Kidney (tissue), 14 donors: ENCODE data around the gene INTS1. TPM values are rescaled to one million over a fixed set of nuclear protein-coding genes. Genes with fewer than 3 reads are reported as not detected.

ENCODE experiments used
- DNase-seq, 5 donors: peaks; one replicate each; pipeline ENCODE4 v3.0.0-alpha.2; 2013 to 2020
- FAIRE-seq: peaks from 2 replicates; lab custom pipeline; 2012; peaks lifted over from hg19 to GRCh38; lab: Jason Lieb, UNC
- H3K27ac ChIP-seq, 2 donors: one replicate each; pipeline ENCODE4 v1.7.0; 2013; ENCODE audit warnings: low read depth in 2 of 2, low read length in 2 of 2, inconsistent platforms in 1 of 2
- H3K27me3 ChIP-seq: one replicate; pipeline ENCODE4 v1.7.1; 2013; ENCODE audit warnings: low read length, inconsistent platforms; ENCODE audit not compliant: control insufficient read depth, insufficient read depth
- H3K36me3 ChIP-seq, 3 donors: one replicate each; pipeline versions ENCODE4 v1.7.0 to v1.7.1; 2013; ENCODE audit warnings: low read length in 3 of 3, control low read depth in 1 of 3, inconsistent platforms in 1 of 3; ENCODE audit not compliant: insufficient read depth in 3 of 3, control insufficient read depth in 2 of 3
- H3K4me1 ChIP-seq, 3 donors: one replicate each; pipeline versions ENCODE4 v1.7.0 to v1.7.1; 2013; ENCODE audit warnings: low read length in 3 of 3, inconsistent platforms in 1 of 3, low read depth in 1 of 3; ENCODE audit not compliant: control insufficient read depth in 2 of 3, insufficient read depth in 2 of 3
- H3K4me3 ChIP-seq, 3 donors: one replicate each; pipeline versions ENCODE4 v1.7.0 to v1.8.1; 2013; ENCODE audit warnings: low read length in 3 of 3, control low read depth in 1 of 3, inconsistent platforms in 1 of 3
- H3K9ac ChIP-seq, 3 donors: one replicate each; pipeline versions ENCODE4 v1.7.0 to v1.7.1; 2013; ENCODE audit warnings: low read length in 3 of 3, control low read depth in 1 of 3, inconsistent platforms in 1 of 3
- H3K9me3 ChIP-seq, 3 donors: one replicate each; pipeline versions ENCODE4 v1.7.0 to v1.7.1; 2013; ENCODE audit warnings: low read length in 3 of 3, control low read depth in 1 of 3, inconsistent platforms in 1 of 3; ENCODE audit not compliant: control insufficient read depth in 2 of 3, insufficient read depth in 1 of 3
- CTCF ChIP-seq: IDR thresholded peaks from 3 replicates; pipeline ENCODE4 v1.5.1; 2012; ENCODE audit warnings: mild to moderate bottlenecking, moderate library complexity, borderline replicate concordance; ENCODE audit not compliant: insufficient read depth; ENCODE audit errors: extremely low read depth
- intact Hi-C: fragments of 100-400 bp; cut with DNase I; formaldehyde crosslinking; loops from one replicate; pipeline ENCODE4 v1.11.1; 2022
- polyA plus RNA-seq: library from polyadenylated mRNA; stranded (reverse); fragments of 350-450 nt; fragmentation: Illumina TruSeq; extraction: RNeasy Lipid Tissue Mini Kit (QIAGEN cat#74804); gene quantifications from one replicate; pipeline ENCODE4 v1.2.3, GENCODE V29; 2014; ENCODE audit warnings: low read depth, low replicate concordance; ENCODE audit not compliant: insufficient read depth
- total RNA-seq: library from RNA; stranded (reverse); fragmentation: NEBNext Ultra II Directional; extraction: Animal tissue kit (Norgen Biotek cat#: 25700); gene quantifications from one replicate; pipeline ENCODE4 v1.2.1, GENCODE V29; 2021
- donor health status: control.
- donor health status: control.
- donor health status: control.
- donor health status: control.
- donor health status: control.
- donor health status: DM: yes; HTN: yes; CAD: no.
- donor health status: Normal renal cell carcinoma (clear cell type).

The INTS1 gene
- total and polyA plus RNA-seq, 2 donors from 2014 or later, result 62.8 to 91.3 TPM

- peaks cover 0 to 19% (median 14%) of the 10 kb centered on the region in 3 donors for H3K4me1 ChIP-seq
- no peak for FAIRE-seq
- H3K9ac ChIP-seq, result no peak overlapping the region
These were observed 26.7 kb upstream of the INTS1 start for GRCh38 chr7:1530946-1531262.

GRCh38 chr7:1529383-1530116 lies 25.4 kb upstream of the INTS1 start:
- Histone ChIP-seq H3K4me1 (peaks cover 0 to 19% (median 14%) of the 10 kb centered on the region in 3 donors), H3K36me3 (no peaks in the 10 kb centered on the region), H3K27me3 (no peaks in the 10 kb centered on the region), H3K9me3 (no peaks in the 10 kb centered on the region), H3K4me3 (no peak overlapping the region), H3K27ac (no peak overlapping the region), H3K9ac (no peak overlapping the region)
- no peak for TF ChIP-seq CTCF
- intact Hi-C loops, result no loop called here
- DNase-seq (peak in 2 of 5 donors; percentile 69 to 80), FAIRE-seq (no peak)

More at GRCh38 chr7:1530946-1531262, 26.7 kb upstream of the INTS1 start:
- DNase-seq, result no peak
- H3K9me3 ChIP-seq, result no peaks in the 10 kb centered on the region
- H3K4me3 ChIP-seq, result no peak overlapping the region
- no peaks in the 10 kb centered on the region for H3K27me3 ChIP-seq
- no peaks in the 10 kb centered on the region for H3K36me3 ChIP-seq
- intact Hi-C loops, result no loop called here
- TF ChIP-seq CTCF, result no peak
- H3K27ac ChIP-seq, result peak overlapping the region in 1 of 2 donors; percentile 98

GRCh38 chr7:1526271-1526754 lies 22.1 kb upstream of the INTS1 start:
- H3K9me3 ChIP-seq, result no peaks in the 10 kb centered on the region
- no peak overlapping the region for H3K9ac ChIP-seq
- DNase-seq (no peak), FAIRE-seq (no peak)
- no peak overlapping the region for H3K4me3 ChIP-seq
- no peaks in the 10 kb centered on the region for H3K4me1 ChIP-seq
- no peaks in the 10 kb centered on the region for H3K36me3 ChIP-seq
- intact Hi-C loops, result no loop called here
- no peak overlapping the region for H3K27ac ChIP-seq
- no peaks in the 10 kb centered on the region for H3K27me3 ChIP-seq
- no peak for TF ChIP-seq CTCF

- no peaks in the 10 kb centered on the region for H3K4me1 ChIP-seq
- intact Hi-C loops, result no loop called here
- DNase-seq (no peak), FAIRE-seq (no peak)
- H3K9ac ChIP-seq, result no peak overlapping the region
- no peak overlapping the region for H3K4me3 ChIP-seq
- no peak overlapping the region for H3K27ac ChIP-seq
- H3K36me3 ChIP-seq, result no peaks in the 10 kb centered on the region
- H3K9me3 ChIP-seq, result no peaks in the 10 kb centered on the region
- no peaks in the 10 kb centered on the region for H3K27me3 ChIP-seq
- no peak for TF ChIP-seq CTCF
These were observed 21.2 kb upstream of the INTS1 start for GRCh38 chr7:1525409-1525808.
